ENCODE results near the gene RNU1-4.
"Not testable (repeated sequence)": the region's sequence is repeated elsewhere in the genome, so short reads cannot be mapped to it uniquely, and the experiment has no call there.

GRCh38 chr1:16706302-16706701 is 34.0 kb upstream of the RNU1-4 start:
- not testable (repeated sequence) for TF ChIP-seq CTCF, POLR2A (IDR thresholded peaks at IDR 0.05)
